Peyer's patch (tissue), 4 donors: ENCODE measurements around the gene TBC1D23.

Source experiments
- CTCF ChIP-seq, 6 experiments: fragments of 450-650 bp in 4 of 6; fragments of 200-600 bp in 2 of 6; sonication (generic) in 1 of 6; IDR thresholded peaks; one replicate each; pipeline ENCODE4 v1.5.1; 2017 to 2019; ENCODE audit warnings: antibody characterized with exemption in 6 of 6, mild to moderate bottlenecking in 3 of 6, moderate library complexity in 1 of 6
- POLR2A ChIP-seq, 2 donors: fragments of 450-650 bp; IDR thresholded peaks; one replicate each; pipeline ENCODE4 v1.5.1; 2017; ENCODE audit warnings: antibody characterized with exemption in 2 of 2, mild to moderate bottlenecking in 2 of 2, moderate library complexity in 2 of 2

DNA sequence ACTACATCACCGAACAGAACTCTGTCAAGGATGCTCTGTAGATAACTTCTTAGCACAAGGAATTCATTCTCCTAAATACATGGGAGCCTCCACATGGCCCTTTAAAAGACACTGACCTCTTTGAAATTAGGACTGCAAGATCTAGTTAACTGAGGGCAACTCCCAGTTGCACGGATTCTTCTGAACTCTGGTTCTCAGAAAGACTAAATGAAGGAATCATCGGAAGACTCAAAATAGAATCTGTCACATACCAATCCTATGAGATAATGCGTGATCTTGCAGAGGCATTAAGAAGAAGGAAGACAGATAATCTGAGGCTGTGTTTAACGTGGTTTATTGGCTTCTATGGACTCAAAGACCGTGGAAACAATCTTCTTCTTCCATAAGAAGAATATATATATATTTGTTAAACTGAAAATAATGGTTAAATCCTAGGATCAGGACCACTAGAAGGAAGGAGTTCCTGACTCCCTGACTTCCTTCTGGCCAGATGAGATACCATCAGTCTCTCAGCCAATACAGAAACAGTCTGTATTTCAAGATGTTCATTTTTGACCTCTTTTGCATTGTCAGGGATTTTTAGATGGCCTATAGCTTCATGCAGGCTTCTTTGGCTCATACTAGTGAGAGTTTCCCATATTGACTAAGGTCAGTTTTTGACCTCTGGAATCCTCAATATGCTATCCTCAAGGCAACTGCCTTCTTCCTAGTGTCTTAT lies 33.9 kb upstream of the TBC1D23 start:
- TF ChIP-seq CTCF (IDR thresholded peaks at IDR 0.05) (no peak), POLR2A (IDR thresholded peaks at IDR 0.05) (no peak)
